Glutamatergic neuron (in vitro differentiated cells): ENCODE measurements around the gene DYRK3. TPM values are rescaled to one million over a fixed set of nuclear protein-coding genes. Genes with fewer than 3 reads are reported as not detected.
"Not testable (repeated sequence)": the region's sequence is repeated elsewhere in the genome, so short reads cannot be mapped to it uniquely, and the experiment has no call there.

ENCODE experiments used
- DNase-seq: peaks from one replicate; pipeline ENCODE4 v3.0.0; 2022
- H3K27ac Mint-ChIP-seq: one replicate; pipeline ENCODE4 v1.8.0; 2020; ENCODE audit warnings: mild to moderate bottlenecking, mixed read lengths, inconsistent platforms; ENCODE audit not compliant: unreplicated experiment
- H3K27me3 Mint-ChIP-seq: one replicate; pipeline ENCODE4 v1.8.0; 2020; ENCODE audit warnings: mild to moderate bottlenecking, moderate library complexity, mixed read lengths, inconsistent platforms; ENCODE audit not compliant: unreplicated experiment
- H3K36me3 Mint-ChIP-seq: one replicate; pipeline ENCODE4 v1.8.0; 2020; ENCODE audit warnings: mild to moderate bottlenecking, mixed read lengths, inconsistent platforms; ENCODE audit not compliant: unreplicated experiment
- H3K4me1 Mint-ChIP-seq: one replicate; pipeline ENCODE4 v1.8.0; 2020; ENCODE audit warnings: mild to moderate bottlenecking, low read depth, mixed read lengths, inconsistent platforms; ENCODE audit not compliant: unreplicated experiment
- H3K4me3 Mint-ChIP-seq: one replicate; pipeline ENCODE4 v1.8.0; 2020; ENCODE audit warnings: mild to moderate bottlenecking, mixed read lengths, inconsistent platforms; ENCODE audit not compliant: unreplicated experiment
- H3K9me3 Mint-ChIP-seq: one replicate; pipeline ENCODE4 v1.8.0; 2020; ENCODE audit warnings: mild to moderate bottlenecking, moderate library complexity, mixed read lengths, inconsistent platforms; ENCODE audit not compliant: unreplicated experiment
- total RNA-seq: library from RNA; stranded (reverse); fragmentation: NEBNext Ultra II Directional; extraction: Animal tissue kit (Norgen Biotek cat#: 25700); gene quantifications from one replicate; pipeline ENCODE4 v1.2.1, GENCODE V29; 2021; ENCODE audit not compliant: unreplicated experiment
- TF ChIP-seq, protein P1 (sequence below): fragments of 200-600 bp; sonication (generic); IDR thresholded peaks from one replicate; pipeline ENCODE4 v1.5.0; 2021; ENCODE audit not compliant: partially characterized antibody, unreplicated experiment

DYRK3 gene
- total RNA-seq, 1 donor from 2014 or later: 1.3 TPM

- peak; percentile 78 for DNase-seq
- TF ChIP-seq, protein P1, sequence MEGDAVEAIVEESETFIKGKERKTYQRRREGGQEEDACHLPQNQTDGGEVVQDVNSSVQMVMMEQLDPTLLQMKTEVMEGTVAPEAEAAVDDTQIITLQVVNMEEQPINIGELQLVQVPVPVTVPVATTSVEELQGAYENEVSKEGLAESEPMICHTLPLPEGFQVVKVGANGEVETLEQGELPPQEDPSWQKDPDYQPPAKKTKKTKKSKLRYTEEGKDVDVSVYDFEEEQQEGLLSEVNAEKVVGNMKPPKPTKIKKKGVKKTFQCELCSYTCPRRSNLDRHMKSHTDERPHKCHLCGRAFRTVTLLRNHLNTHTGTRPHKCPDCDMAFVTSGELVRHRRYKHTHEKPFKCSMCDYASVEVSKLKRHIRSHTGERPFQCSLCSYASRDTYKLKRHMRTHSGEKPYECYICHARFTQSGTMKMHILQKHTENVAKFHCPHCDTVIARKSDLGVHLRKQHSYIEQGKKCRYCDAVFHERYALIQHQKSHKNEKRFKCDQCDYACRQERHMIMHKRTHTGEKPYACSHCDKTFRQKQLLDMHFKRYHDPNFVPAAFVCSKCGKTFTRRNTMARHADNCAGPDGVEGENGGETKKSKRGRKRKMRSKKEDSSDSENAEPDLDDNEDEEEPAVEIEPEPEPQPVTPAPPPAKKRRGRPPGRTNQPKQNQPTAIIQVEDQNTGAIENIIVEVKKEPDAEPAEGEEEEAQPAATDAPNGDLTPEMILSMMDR: peak; percentile 84
- H3K4me3 Mint-ChIP-seq: no peak overlapping the region
- H3K4me1 Mint-ChIP-seq: peaks cover 5% of the 10 kb centered on the region
- no peak overlapping the region for H3K27ac Mint-ChIP-seq
- no peaks in the 10 kb centered on the region for H3K9me3 Mint-ChIP-seq
- no peaks in the 10 kb centered on the region for H3K36me3 Mint-ChIP-seq
- H3K27me3 Mint-ChIP-seq: no peaks in the 10 kb centered on the region
Observed at GRCh38 chr1:206608108-206608698, 27.1 kb upstream of the DYRK3 start.

GRCh38 chr1:206609229-206609991 lies 25.9 kb upstream of the DYRK3 start:
- H3K36me3 Mint-ChIP-seq: no peaks in the 10 kb centered on the region

DNA sequence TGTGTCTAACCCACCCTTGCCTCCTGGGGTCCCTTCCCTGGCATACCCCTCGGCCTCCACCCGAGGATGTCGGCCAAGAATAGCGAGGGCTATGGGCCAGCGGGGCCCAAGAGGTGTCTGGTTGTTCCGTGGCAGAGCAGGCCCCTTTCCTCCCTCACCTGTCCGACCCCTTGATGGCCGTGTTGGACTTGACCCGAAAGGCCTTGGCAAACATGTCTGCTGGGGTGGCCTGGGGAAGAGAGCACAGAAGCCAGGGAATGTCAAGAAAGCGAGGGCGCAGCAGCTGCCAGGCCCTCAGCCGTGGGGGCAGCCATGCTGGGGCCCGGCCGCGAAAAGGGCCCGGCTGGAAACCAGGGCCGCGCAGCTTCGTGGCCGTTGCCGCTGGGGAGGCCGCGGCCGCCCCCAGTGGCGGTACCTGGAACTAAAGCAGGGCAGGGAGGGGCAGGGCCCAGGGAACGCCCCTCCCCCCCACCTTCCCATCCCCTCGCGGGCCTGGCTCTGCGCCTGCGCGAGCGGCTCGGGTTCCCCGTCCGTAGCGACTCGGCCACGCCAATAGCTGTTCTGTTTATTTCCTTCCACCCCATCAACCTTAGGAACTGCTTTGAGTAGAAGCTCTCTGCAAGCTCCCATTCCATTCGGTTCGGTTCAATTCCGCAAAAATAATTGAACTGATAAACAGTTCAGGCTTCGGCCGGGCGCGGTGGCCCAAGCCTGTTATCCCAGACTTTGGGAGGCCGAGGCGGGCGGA lies 23.0 kb upstream of the DYRK3 start, which contains the start of gene EIF2D:
TSS of gene EIF2D (minus strand) at position 337 of the 748 bp plus-strand sequence. CDS start at position 214, 123 bp downstream.
- Mint-ChIP-seq H3K27me3 (no peaks in the 10 kb centered on the region), H3K4me3 (peak within 1 kb of the TSS; percentile 91), H3K27ac (peak within 1 kb of the TSS; percentile 96), H3K4me1 (peaks cover 5% of the 10 kb centered on the region), H3K9me3 (peaks cover 2% of the 10 kb centered on the region), H3K36me3 (no peaks in the 10 kb centered on the region)
- TF ChIP-seq, protein P1: peak; percentile 96
- peak; percentile 97 for DNase-seq

More at GRCh38 chr1:206609229-206609991, 25.9 kb upstream of the DYRK3 start:
- Mint-ChIP-seq H3K27ac (no peak overlapping the region), H3K9me3 (no peaks in the 10 kb centered on the region), H3K27me3 (no peaks in the 10 kb centered on the region), H3K4me1 (peaks cover 5% of the 10 kb centered on the region), H3K4me3 (no peak overlapping the region)
- DNase-seq: no peak
- TF ChIP-seq, protein P1: no peak

- H3K4me3 Mint-ChIP-seq, H3K9me3 Mint-ChIP-seq, H3K4me1 Mint-ChIP-seq, H3K27ac Mint-ChIP-seq, H3K36me3 Mint-ChIP-seq, DNase-seq, H3K27me3 Mint-ChIP-seq: not testable (repeated sequence)
Observed at GRCh38 chr1:206626396-206626795, 8.9 kb upstream of the DYRK3 start.

GRCh38 chr1:206628916-206629315 lies 6.4 kb upstream of the DYRK3 start:
- Mint-ChIP-seq H3K4me1 (no peaks in the 10 kb centered on the region), H3K9me3 (peaks cover 2% of the 10 kb centered on the region), H3K36me3 (no peaks in the 10 kb centered on the region), H3K27ac (no peak overlapping the region), H3K4me3 (no peak overlapping the region), H3K27me3 (no peaks in the 10 kb centered on the region)
- TF ChIP-seq, protein P1: no peak
- no peak for DNase-seq
